D721Med (cell line): ENCODE results near the gene RAB25.

Experiments
- DNase-seq: peaks from one replicate; pipeline ENCODE4 v3.0.0; 2011; ENCODE audit warnings: low spot score; ENCODE audit not compliant: insufficient read length
- FAIRE-seq: peaks from 2 replicates; lab custom pipeline; 2011; peaks lifted over from hg19 to GRCh38; lab: Jason Lieb, UNC
- CTCF ChIP-seq: IDR thresholded peaks from 2 replicates; pipeline ENCODE4 v1.5.1; 2012; ENCODE audit warnings: mild to moderate bottlenecking, control low read depth; ENCODE audit not compliant: insufficient read depth; ENCODE audit errors: missing control alignments

Gene RAB25

DNA sequence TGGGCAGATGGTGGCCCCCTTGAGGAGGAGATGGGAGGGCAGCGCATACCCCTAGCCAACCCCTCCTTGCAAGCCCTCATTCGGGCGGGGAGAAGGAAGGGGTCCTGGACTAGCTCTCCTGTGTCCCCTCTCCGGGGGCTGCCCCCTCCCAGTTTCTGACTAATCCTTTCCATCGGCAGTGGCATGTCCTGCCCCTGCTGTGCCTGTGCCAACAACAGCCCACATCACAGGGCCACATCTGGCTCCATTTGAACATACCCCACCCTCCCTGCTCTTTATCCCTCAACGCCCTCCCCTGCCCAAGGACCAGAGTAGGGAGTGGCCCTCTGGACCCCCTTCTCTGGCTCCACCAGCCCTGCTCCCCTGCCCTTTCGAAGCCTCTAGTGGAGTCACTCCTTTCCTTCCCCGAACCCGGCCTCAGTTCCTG, 42.6 kb downstream of the RAB25 start:
- TF ChIP-seq CTCF = no peak
- FAIRE-seq = no peak

DNA sequence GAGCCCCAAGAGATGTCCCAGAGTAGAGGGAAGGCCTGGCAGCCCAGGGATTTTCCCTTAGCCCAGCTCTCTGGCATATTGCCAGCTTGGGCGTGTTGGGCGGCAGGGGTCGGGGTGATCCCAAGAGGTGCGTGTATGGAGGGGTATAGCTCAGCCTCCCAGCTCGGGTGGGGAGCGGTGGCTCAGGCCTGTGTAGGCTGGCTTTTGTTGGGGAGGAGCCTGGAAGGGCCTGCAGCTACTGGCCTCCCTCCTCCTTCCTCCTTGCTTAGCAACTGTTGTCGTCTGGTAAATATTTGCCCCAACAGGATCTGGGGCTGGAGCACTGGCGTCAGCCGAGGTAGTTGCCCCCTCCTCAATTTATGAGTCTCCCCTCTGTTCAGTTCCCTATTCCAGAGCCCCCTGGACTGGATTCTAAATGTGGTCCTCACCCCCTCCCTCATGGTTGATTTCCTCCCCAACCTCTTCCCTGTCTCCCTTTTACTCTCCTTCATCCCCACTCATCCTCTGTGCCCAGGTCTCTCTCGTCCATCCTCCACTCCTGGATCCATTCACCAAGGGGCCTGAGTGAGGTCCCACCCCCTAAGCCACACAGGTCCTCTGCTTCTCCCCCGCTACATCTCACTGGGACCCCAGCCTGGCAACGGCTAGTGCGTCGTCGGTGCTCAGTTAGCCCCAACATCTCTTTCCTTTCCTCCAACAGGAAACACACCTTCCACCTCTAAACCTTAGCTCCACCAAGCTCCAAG, 43.3 kb downstream of the RAB25 start:
- FAIRE-seq = no peak
- DNase-seq = no peak
- no peak for TF ChIP-seq CTCF

More for the DNA sequence above, 42.6 kb downstream of the RAB25 start:
- no peak for DNase-seq

GRCh38 chr1:156104861-156105832, 44.2 kb downstream of the RAB25 start:
- TF ChIP-seq CTCF = no peak
- DNase-seq (no peak), FAIRE-seq (no peak)

GRCh38 chr1:156106624-156107488, 45.9 kb downstream of the RAB25 start:
- FAIRE-seq (no peak), DNase-seq (no peak)
- no peak for TF ChIP-seq CTCF

GRCh38 chr1:156108057-156108456, 47.1 kb downstream of the RAB25 start:
- DNase-seq (no peak), FAIRE-seq (no peak)

More at GRCh38 chr1:156108057-156108456, 47.1 kb downstream of the RAB25 start:
- no peak for TF ChIP-seq CTCF
